COR-L47 (cell line): ENCODE measurements around the gene SH2D3A.
"Not testable (repeated sequence)": the region's sequence is repeated elsewhere in the genome, so short reads cannot be mapped to it uniquely, and the experiment has no call there.

Experiments
- DNase-seq: peaks from one replicate; lab custom pipeline; 2025; lab: John Stamatoyannopoulos, UW

The SH2D3A gene

GRCh38 chr19:6767357-6768235 lies at the start of gene SH2D3A:
Gene SH2D3A, minus strand, starts transcription at chr19:6767435. Its CDS starts 3,687 bp downstream, at chr19:6763748.
- no peak for DNase-seq

GRCh38 chr19:6813659-6814058 lies 46.4 kb upstream of the SH2D3A start:
- DNase-seq: no peak

- DNase-seq: no peak
These were observed 45.4 kb upstream of the SH2D3A start for GRCh38 chr19:6812612-6813011.

GRCh38 chr19:6811906-6812305 lies 44.7 kb upstream of the SH2D3A start:
- no peak for DNase-seq

GRCh38 chr19:6811378-6811777 lies 44.1 kb upstream of the SH2D3A start:
- no peak for DNase-seq

GRCh38 chr19:6809262-6809661 lies 42.0 kb upstream of the SH2D3A start:
- DNase-seq: no peak

- no peak for DNase-seq
These were observed 41.3 kb upstream of the SH2D3A start for GRCh38 chr19:6808494-6808893.

GRCh38 chr19:6807291-6807690 lies 40.1 kb upstream of the SH2D3A start:
- no peak for DNase-seq

GRCh38 chr19:6806488-6806887 lies 39.3 kb upstream of the SH2D3A start:
- no peak for DNase-seq

GRCh38 chr19:6803036-6803404 lies 35.8 kb upstream of the SH2D3A start:
- no peak for DNase-seq

GRCh38 chr19:6802336-6803035 lies 35.3 kb upstream of the SH2D3A start:
- no peak for DNase-seq

GRCh38 chr19:6801485-6802086 lies 34.4 kb upstream of the SH2D3A start:
- DNase-seq: no peak

GRCh38 chr19:6800991-6801484 lies 33.8 kb upstream of the SH2D3A start:
- DNase-seq: no peak

- DNase-seq: not testable (repeated sequence)
These were observed 33.0 kb upstream of the SH2D3A start for GRCh38 chr19:6800160-6800790.

GRCh38 chr19:6797646-6798045 lies 30.4 kb upstream of the SH2D3A start:
- DNase-seq: no peak

GRCh38 chr19:6796278-6796677 lies 29.0 kb upstream of the SH2D3A start:
- DNase-seq: no peak

- DNase-seq: no peak
These were observed 27.6 kb upstream of the SH2D3A start for GRCh38 chr19:6794686-6795431.

- no peak for DNase-seq
These were observed 26.7 kb upstream of the SH2D3A start for GRCh38 chr19:6793973-6794372.

- DNase-seq: no peak
These were observed 26.2 kb upstream of the SH2D3A start for GRCh38 chr19:6793411-6793810.

GRCh38 chr19:6791237-6791636 lies 24.0 kb upstream of the SH2D3A start:
- no peak for DNase-seq
